DMS 273 (cell line): ENCODE data around the gene EIF5A.
A peak's percentile ranks its signal among the peaks of the same experiment; 100 is the strongest.

Source experiments
- DNase-seq: peaks from one replicate; lab custom pipeline; 2025; ENCODE audit not compliant: unreplicated experiment; lab: John Stamatoyannopoulos, UW

Gene EIF5A

DNA sequence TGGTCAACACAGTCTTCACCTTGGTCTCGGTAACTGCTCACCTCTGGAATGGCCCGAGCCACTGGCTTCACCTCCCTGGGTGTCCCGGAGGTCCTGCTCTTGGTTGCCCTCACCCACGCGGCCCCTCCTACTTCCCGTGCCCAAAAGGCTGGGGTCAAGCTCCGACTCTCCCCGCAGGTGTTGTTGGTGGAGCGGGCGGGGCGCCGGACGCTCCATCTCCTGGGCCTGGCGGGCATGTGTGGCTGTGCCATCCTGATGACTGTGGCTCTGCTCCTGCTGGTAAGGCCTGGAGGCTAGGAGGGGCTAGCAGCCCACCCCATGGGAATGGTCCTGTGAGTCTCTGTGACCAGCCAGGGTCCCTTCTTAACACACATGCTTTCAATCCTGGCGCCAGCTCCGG lies 22.5 kb upstream of the EIF5A start:
- no peak for DNase-seq

DNA sequence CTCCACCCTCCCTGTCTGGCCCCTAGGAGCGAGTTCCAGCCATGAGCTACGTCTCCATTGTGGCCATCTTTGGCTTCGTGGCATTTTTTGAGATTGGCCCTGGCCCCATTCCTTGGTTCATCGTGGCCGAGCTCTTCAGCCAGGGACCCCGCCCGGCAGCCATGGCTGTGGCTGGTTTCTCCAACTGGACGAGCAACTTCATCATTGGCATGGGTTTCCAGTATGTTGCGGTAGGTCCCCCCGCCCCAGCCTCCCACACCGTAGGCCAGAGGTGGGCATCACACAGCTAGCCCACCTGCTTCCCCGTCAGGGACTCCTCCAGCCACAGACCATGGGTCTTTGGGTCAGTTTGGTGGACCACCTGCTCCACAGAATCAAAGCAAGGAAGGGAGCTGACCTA lies 21.7 kb upstream of the EIF5A start:
- DNase-seq, result no peak

DNA sequence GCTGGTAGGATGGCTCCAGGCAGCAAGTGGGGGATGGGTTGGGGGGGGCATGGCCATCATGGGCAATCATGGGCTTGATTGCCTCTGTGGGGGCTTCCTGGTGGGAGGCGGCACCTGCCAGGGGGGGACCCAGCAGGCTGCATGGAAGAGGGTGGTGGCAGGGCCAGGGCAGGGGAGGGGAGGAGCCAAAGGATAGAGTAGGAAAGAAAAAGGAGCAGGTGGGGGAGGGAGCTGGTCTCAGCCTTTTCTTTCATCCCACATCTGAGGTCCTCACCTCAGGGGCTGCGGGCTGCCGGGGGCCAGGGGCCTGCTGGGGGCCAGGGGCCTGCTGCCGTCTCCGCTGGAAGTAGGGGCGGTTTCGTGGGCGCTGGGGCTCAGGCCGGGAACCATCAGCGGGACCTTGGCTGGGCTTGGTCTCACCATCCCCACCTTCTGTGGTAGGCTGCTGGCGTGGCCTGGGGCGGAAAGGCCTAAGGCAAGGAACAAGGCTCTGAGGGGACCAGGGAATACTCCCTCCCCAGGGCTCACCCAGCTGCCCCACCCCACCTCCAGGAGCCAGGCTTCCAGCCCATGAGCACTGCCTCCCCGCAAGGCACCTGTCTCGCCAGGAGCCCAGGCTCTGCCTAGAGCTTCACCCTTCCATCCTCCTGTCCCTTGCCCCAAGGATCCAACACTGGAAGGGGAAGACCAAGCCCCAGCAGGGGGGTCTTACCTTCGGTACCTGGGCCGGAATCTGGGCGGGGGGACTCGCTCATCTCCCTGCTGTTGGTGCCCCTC lies 18.0 kb upstream of the EIF5A start:
- DNase-seq, result no peak

DNA sequence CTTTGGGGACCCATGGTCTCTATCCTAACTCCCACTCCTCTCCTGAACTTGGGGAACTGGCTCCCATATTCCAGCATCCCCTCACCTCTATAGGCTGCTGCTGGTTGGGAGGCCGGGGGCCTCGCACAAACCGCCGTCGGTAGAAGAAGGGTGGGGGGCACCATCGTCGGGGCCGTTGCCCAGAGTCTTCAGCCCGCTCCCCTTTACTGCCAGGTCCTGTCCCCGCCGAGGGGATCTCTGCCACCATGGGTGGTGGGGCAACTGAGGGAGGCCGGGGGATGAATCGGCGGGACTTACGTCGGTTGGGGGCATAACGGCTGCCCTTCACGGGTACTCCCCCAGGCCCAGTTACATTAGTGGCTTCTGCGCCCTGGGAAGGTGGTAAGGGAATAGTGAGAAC lies 17.3 kb upstream of the EIF5A start:
- no peak for DNase-seq

DNA sequence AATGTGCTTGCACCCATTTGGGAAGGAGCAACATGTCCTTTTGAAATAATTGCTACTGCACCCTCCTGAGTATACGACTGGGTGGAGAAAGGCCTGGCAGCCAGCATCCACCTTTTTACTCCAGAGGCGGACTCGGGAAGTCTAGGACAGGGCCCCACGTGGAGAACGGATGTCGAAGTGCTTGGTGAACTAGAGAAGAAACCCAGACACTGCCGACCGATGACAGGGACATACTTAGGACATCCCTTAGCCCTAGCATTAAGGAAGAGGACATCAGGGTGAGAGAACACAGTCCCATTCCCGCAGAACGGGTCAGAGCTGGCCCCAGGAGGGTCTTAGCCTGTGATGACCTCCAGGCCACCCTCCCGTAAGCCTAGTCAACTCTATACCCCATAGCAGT lies 16.7 kb upstream of the EIF5A start:
- no peak for DNase-seq

DNA sequence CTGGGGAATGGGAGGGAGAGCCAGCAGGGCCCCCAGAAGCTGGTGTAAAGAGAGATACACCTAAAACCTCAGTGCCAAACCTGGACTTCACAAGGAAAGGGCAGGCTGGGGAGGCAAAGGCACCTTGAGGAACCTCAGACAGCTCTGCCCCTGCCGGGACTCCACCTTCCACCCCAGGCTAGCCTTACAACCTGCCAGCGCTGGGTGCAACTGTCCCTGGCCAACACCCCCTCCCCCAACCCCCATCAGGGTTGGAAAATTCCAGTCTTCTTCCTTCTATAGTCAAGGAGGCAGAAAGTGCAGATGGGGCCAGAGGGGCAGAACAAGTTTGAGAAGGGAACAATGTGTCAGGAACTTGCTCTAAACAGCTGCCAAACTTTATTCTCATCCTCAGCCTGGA lies 15.2 kb upstream of the EIF5A start:
- DNase-seq, result no peak

DNA sequence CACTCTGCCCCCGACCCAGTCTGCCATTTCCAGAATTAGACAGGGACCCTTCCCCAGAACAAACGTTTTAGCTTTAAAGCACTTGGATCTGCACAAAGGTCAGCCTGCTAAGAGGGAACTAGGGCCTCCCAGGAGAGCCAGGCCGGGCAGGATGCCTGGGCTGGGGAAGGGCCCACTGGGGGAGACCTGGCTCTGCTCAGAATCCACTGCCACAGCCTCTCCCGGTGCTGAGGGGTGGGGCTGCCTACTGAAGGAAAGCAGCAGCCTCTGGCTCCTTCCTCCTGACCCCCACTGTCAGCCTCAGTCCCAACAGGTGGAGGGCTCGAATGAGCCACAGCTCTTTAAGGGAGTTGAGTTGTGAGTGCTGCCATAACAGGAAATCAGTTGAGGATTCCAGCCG lies 14.7 kb upstream of the EIF5A start:
- DNase-seq, result no peak

DNA sequence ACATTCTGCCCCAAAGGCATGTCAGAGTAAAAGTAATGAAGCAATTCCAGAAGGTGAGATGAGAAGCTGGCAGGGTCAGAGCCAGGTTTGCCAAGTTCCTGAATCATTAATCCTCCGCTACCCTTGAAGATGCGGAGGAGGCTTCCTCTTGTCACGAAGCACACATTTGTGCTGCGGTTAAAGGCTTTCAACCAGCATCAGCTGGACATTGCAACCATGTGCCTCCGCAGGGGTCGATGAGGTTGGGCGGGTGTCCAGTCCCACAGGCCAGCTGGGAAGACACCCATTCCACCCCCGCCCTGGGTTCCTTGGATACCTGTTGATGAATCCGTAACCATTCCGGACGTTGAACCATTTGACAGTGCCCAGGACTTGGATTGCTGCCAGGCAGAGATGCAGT lies 14.3 kb upstream of the EIF5A start:
- peak; percentile 34 for DNase-seq

DNA sequence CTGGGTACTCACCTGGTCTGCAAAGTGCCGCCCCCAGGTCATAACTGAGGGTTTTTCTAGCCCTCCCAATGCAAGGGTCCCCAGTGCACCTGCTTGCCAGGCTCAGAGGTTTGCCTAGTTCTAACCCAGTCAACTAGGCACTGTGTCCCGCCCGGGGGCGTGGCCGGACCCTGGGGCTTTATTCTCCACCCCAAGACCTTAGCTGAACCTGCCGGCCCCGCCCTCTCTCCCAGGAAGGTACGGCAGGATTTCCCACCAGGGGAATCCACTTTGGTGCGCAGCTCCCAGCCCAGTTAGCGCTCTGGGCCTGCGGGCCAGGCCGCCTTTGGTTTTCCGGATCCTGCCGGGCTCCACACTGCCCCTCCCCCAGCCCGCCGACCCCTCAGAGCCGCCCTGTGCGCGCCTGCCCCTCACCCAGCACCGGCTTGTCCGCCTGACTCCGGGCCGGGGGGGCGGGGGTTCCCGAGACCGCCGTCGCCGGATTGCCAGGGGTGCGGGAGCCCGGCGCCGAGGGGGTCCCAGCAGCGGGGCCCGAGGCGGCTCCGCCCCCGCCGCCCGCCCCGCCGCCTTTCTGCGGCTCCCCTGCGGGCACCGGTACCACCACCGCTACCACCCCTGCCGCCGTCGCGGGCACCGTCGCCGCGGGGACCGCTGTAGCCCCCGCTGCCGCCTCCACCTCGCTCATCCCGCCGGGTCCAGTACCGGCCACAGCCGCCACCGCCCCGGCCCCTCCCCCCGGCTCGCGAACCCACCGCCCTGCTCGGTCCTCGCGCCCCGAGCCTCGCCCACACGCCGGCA lies 13.4 kb upstream of the EIF5A start:
- peak; percentile 41 for DNase-seq

DNA sequence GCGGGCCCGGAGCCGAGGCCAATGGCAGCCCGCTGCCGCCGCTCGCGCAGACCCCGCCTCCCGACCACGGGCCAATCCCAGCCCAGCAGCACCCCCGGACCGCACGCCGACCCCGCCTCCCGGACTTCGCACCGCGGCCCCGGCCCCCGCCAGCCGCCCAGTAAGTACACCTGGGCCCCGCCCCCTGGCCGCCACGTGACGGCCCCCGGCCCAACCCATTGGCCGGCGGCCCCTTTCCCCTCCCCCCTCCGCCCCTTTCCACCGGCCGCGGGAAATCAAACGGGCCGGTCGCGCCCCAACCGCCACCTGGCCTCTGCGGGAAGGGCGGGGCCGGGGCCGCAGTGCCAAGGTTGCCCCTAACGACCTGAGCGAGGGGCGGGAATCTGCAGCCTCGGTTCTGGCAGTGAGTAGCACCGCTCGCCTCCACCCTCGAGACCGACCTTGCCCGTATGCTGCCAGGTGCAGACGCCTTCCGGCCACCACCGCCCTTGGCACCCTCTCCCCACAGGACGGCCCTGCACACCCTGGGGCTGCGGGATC lies 12.7 kb upstream of the EIF5A start, which contains the start of gene YBX2:
YBX2 (minus strand) TSS at position 26 of the 540 bp plus-strand sequence. CDS start 139 bp downstream, outside the sequence.
- peak; percentile 86 for DNase-seq

DNA sequence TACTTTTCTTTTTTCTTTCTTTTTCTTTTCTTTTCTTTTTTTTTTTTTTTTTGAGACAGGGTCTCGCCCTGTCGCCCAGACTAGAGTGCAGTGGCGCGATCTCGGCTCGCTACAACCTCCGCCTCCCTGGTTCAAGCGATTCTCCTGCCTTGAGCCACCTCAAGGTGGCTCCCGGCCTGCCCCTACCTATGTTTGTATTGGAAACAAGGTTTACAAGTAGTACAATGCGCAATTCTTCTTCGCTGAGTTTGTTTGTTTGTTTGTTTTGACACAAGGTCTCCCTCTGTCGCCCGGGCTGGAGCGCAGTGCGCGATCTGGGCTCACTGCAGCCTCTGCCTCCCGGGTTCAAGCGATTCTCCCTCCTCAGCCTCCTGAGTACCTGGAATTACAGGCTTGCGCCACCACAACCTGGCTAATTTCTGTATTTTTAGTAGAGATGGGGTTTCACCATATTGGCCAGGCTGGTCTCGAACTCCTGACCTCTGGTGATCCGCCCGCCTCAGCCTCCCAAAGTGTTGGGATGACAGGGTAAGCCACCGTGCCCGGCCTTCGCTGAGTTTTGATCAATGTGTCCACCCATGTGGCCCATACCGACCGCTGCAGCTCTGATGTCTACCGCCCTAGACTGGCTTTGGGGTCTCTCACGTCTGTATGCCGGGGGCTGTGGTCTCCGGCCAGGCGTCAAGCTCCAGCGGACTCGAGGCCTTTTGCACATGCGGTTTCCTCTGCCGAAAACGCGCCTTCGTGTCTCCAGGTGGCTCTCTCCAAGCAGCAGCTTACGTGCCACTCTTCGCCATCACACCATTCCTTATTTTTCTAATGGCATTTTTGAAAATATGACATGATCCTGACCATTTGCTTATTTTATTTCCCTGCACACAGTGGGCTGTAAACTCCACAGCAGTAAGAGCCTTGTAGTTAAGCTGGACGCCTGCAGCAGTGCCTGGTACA lies 11.9 kb upstream of the EIF5A start:
- no peak for DNase-seq

DNA sequence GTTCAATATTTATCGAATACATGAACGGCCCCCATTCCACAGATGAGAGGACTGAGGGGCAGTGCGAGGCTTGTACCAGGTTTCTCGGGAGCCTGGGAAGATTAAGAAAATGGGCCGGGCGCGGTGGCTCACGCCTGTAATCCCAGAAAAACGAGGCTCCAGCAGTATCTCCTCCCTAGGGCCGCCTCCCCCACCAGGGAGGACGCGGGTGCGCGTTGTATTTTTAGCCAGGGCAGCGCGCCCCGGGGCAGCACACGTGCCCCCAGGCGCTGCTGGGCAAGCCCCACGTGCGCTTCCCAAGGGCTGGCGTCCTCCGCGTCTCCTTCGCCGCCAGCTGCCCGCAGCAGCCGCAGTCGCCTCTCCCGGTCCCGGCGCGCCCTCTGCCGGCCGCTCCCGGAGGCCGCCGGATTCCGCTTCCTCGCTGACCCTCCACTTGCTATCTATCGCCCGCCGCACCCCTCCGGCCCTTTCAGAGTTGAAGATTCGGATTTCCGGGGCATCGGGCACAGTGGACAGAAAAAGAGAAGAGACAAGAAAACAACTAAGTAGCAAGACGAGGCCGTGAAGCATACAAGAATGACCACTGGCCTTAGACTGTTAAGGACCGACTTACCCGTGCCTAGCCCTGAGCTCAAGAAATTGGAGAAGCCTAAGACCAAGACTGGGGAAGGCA lies 11.1 kb upstream of the EIF5A start:
- peak; percentile 91 for DNase-seq

DNA sequence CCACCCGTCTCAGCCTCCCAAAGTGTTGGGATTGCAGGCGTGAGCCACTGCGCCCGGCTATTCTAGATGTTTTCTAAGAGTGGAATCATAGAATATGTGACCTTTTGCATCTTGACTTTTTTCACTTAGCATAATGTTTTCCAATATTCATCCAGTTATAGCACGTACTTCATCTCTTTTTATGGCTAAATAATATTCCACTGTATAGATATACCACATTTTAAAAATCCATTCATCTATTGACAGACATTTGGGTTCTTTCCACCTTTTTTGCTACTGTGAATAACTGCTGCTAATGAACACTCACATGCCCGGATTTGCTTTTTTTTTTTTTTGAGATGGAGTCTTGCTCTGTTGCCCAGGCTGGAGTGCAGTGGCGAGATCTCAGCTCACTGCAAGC lies 3.2 kb upstream of the EIF5A start:
- DNase-seq, result no peak

DNA sequence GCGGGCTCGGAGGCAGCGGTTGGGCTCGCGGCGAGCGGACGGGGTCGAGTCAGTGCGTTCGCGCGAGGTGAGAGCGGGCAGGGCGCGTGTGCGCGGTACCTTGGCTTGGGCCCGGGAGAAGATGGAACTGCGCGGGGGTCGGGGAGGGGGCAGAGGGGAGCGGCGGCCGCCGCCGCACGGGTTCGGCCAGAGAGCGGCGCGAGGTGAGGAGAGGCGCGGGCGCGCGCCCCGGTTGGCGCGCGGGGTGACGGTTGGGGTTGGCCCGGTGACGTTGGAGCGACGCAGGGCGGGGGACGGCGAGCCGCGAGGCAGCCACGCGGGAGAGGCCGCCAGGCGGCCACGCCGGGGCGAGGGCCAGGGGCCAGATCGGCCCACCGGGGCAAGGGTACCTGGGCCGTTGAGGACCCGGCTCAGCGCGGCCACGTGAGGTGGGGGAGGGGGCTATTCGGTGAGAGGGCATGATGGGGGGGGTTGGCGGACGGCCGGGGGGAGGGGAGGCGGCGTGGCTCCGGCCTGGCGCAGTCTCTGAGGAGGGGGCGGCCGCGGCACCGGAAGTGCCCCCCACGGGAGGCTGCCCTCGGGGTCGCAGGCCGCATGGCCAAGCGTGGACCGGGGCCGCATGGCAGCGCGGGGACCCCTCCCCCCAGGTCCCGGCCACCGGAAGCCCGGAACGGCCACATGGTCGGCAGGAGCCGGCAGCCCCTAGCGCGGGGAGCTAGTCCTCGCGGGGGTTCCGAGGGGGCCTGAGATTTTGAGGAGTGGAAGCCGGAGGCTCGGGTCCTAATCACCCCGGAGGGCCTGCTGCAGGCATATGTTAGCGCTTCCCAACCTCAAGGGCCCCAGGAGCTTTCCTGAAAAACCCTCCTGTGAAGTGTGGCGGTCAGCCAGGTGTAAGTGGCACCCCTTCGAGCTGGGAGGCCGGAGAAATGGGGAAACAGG lies 527 bp downstream of the EIF5A start:
- peak; percentile 67 for DNase-seq

DNA sequence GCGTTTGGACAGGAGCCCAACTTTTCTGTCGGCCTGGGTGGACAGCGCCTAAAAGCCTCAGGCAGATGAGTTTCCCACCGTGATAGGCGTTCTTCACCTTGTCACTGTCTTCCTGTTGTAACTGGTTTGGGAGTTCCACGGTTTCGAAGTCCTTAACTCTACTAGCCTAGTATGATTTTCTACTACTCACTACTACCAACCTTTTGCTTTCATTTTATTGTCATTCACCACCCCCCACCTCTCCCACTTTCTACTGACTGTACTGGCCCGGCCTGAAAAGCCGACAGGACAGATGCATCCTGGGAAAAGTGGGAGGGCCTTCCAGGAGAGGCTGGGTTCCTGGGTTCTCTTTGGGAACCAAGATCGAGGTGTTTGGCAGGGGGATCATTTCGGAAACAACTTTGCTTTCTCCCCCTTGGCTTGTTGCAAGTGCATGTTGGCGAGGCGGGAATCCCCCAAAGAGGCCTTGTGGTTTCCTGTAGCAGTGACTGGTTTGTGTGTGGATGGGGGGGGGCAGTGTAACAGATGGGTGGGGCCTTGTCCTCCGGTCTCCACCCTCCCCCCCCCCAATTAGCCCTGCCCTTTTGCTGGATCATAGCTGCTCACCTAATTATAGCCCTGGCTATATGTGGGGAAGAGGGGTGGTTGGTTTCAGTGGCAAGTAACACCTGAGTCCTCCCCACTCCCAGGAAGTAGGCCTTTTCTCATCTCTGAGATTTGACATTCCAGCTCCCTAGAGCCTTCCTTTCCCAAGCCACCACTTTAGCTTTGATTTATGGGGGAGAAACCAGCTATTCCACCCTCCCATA lies 1.4 kb downstream of the EIF5A start:
- DNase-seq, result peak; percentile 78

DNA sequence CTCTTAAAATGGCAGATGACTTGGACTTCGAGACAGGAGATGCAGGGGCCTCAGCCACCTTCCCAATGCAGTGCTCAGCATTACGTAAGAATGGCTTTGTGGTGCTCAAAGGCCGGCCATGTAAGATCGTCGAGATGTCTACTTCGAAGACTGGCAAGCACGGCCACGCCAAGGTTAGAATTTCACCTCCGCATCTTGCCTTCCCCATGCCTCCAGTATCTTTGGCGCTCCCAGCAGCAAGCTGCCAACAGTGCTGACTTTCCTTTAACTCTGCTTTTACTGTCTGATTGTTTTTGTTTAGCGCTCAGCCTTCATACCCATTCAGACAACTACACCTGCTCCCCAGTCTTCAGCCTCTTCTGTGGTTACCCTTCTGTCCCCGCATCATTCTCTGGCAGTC lies 2.2 kb downstream of the EIF5A start:
- DNase-seq, result no peak

DNA sequence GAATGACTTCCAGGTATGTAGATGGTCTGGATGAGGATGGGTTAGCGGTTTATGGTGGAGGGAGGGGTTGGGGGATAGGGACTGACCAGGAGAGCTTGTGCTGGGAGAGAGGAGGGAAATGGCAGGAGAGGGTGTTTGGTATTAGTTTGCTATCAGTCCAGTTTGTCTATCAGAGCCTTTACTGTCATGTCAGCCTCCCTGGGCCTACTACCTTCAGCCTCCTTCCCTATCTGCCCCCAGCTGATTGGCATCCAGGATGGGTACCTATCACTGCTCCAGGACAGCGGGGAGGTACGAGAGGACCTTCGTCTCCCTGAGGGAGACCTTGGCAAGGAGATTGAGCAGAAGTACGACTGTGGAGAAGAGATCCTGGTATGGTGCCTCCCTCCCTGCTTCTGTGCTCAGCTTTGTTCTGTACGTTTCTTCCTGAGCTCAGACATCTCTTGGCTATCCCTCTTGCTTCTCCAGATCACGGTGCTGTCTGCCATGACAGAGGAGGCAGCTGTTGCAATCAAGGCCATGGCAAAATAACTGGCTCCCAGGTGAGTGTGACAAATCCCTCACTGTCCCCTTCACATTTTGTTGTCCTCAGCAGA lies 3.8 kb downstream of the EIF5A start:
- DNase-seq, result no peak

DNA sequence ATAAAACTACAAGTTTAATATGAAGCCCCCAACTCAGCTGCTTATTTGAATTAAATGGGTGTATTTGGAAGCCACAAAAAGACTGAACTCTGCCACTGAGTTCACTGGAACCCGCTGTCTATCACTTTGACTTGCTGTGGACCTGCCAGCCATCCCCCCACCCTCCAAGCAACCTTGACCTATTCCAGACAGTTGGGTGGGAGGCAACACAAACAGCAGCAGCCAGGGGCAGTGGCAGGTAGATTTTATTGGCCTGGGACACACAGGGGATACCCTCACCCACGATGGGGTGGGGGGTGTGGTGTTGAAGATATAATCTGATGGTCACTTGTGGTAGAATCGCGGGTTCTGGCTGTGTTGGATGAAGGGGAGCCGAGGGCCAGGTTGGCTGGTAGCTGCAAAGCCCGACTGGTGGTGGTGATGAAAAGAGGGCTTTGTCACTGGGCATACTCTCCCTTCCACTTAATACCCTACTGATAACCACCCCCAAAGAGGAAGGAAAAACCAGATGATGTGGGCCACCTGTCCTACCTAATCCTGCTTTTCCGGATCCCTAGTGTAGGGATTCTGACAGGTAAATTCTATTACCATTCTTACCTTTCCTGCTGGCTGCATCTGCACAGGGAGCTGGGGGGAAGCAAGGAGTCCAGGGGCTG lies 5.1 kb downstream of the EIF5A start:
- peak; percentile 31 for DNase-seq
